ENCODE measurements around the gene NOC2L.

The NOC2L gene

GRCh38 chr1:899636-900317, 59.3 kb downstream of the NOC2L start:
- TF ChIP-seq FOXM1 (IDR thresholded peaks at IDR 0.05; ENCODE audit: borderline replicate concordance, low read depth): no peak
- no peak for TF ChIP-seq EGR1 (IDR thresholded peaks at IDR 0.05)
- TF ChIP-seq RAD21 (IDR thresholded peaks at IDR 0.05; ENCODE audit: low read depth): no peak
- no peak for TF ChIP-seq TAF1 (IDR thresholded peaks at IDR 0.05; ENCODE audit: low read depth)
- TF ChIP-seq REST (IDR thresholded peaks at IDR 0.05; ENCODE audit: low read depth): no peak
- TF ChIP-seq YY1 (IDR thresholded peaks at IDR 0.05; ENCODE audit: low read depth): no peak
- TF ChIP-seq EP300 (IDR thresholded peaks at IDR 0.05; ENCODE audit: borderline replicate concordance): no peak

- TF ChIP-seq NFIC (IDR thresholded peaks at IDR 0.05): no peak
- no peak for TF ChIP-seq REST (IDR thresholded peaks at IDR 0.05; ENCODE audit: low read depth)
- no peak for TF ChIP-seq TAF1 (IDR thresholded peaks at IDR 0.05; ENCODE audit: low read depth)
- TF ChIP-seq TEAD4 (IDR thresholded peaks at IDR 0.05): no peak
- TF ChIP-seq YY1 (IDR thresholded peaks at IDR 0.05; ENCODE audit: low read depth): no peak
- no peak for TF ChIP-seq ZBTB7A (IDR thresholded peaks at IDR 0.05; ENCODE audit: low read depth)
- no peak for TF ChIP-seq CEBPB (IDR thresholded peaks at IDR 0.05)
- TF ChIP-seq USF1 (IDR thresholded peaks at IDR 0.05): no peak
- no peak for TF ChIP-seq EP300 (IDR thresholded peaks at IDR 0.05; ENCODE audit: borderline replicate concordance)
- no peak for TF ChIP-seq FOXM1 (IDR thresholded peaks at IDR 0.05; ENCODE audit: borderline replicate concordance, low read depth)
- no peak for TF ChIP-seq EGR1 (IDR thresholded peaks at IDR 0.05)
- no peak for TF ChIP-seq CREB1 (IDR thresholded peaks at IDR 0.05; ENCODE audit: low read depth)
- no peak for TF ChIP-seq MAX (IDR thresholded peaks at IDR 0.05)
- TF ChIP-seq RAD21 (IDR thresholded peaks at IDR 0.05; ENCODE audit: low read depth): no peak
- no peak for TF ChIP-seq TCF12 (IDR thresholded peaks at IDR 0.05; ENCODE audit: low read depth)
Observed at GRCh38 chr1:897226-897625, 61.8 kb downstream of the NOC2L start.
